HG03139 (cell line): ENCODE measurements around the gene ST7.

ENCODE experiments used
- ATAC-seq: cut with Tn5 transposase; IDR thresholded peaks from one replicate; pipeline ENCODE4 v1.9.1; 2021; ENCODE audit not compliant: unreplicated experiment

Gene ST7

GRCh38 chr7:117122536-117122935 is 169.2 kb downstream of the ST7 start:
- ATAC-seq, result no peak

- ATAC-seq, result no peak
Measured at GRCh38 chr7:117123311-117123926, 170.1 kb downstream of the ST7 start.

GRCh38 chr7:117124591-117125220 is 171.4 kb downstream of the ST7 start:
- ATAC-seq, result peak; percentile 82

GRCh38 chr7:117126676-117127075 is 173.4 kb downstream of the ST7 start:
- ATAC-seq, result no peak

- no peak for ATAC-seq
Measured at GRCh38 chr7:117127585-117128168, 174.4 kb downstream of the ST7 start.

GRCh38 chr7:117129521-117129955 is 176.2 kb downstream of the ST7 start:
- ATAC-seq, result no peak

GRCh38 chr7:117130262-117130661 is 177.0 kb downstream of the ST7 start:
- ATAC-seq, result no peak

GRCh38 chr7:117132321-117133120 is 179.2 kb downstream of the ST7 start:
- no peak for ATAC-seq

- ATAC-seq, result no peak
Measured at GRCh38 chr7:117133125-117133524, 179.8 kb downstream of the ST7 start.

- no peak for ATAC-seq
Measured at GRCh38 chr7:117134411-117134810, 181.1 kb downstream of the ST7 start.

- ATAC-seq, result peak; percentile 57
Measured at GRCh38 chr7:117134889-117135552, 181.7 kb downstream of the ST7 start.

GRCh38 chr7:117135553-117135891 is 182.2 kb downstream of the ST7 start:
- ATAC-seq, result no peak

GRCh38 chr7:117137868-117138267 is 184.6 kb downstream of the ST7 start:
- ATAC-seq, result no peak

GRCh38 chr7:117138495-117138894 is 185.2 kb downstream of the ST7 start:
- no peak for ATAC-seq

GRCh38 chr7:117138981-117139380 is 185.7 kb downstream of the ST7 start:
- ATAC-seq, result no peak

- ATAC-seq, result no peak
Measured at GRCh38 chr7:117139397-117139984, 186.2 kb downstream of the ST7 start.

GRCh38 chr7:117140921-117141320 is 187.6 kb downstream of the ST7 start:
- no peak for ATAC-seq

GRCh38 chr7:117143066-117143465 is 189.8 kb downstream of the ST7 start:
- no peak for ATAC-seq

- no peak for ATAC-seq
Measured at GRCh38 chr7:117143580-117143979, 190.3 kb downstream of the ST7 start.

GRCh38 chr7:117145333-117145732 is 192.0 kb downstream of the ST7 start:
- no peak for ATAC-seq

- no peak for ATAC-seq
Measured at GRCh38 chr7:117146059-117146458, 192.8 kb downstream of the ST7 start.
